ENCODE measurements around the gene RRAD. TPM values are rescaled to one million over a fixed set of nuclear protein-coding genes. Genes with fewer than 3 reads are reported as not detected.

The RRAD gene
- total RNA-seq, 1 experiment from 2014 or later = 4.3 TPM

- no peak overlapping the region for H3K27ac ChIP-seq (ENCODE audit: low read length)
- ChIA-PET CTCF (interaction anchor here (0.7 kb wide), 1 partner anchor 21 kb away, joined by 4 read pairs; no protein-coding TSS in a partner anchor), POLR2A (no interaction called here)
- BruUV-seq (replicated peaks) = no TSS peak
- ATAC-seq (no peak), DNase-seq (ENCODE audit: low read depth, low spot score) (no peak)
- H3K4me3 ChIP-seq (ENCODE audit: low read depth in 2 of 2, low read length in 2 of 2) = no peak overlapping the region
- H3K9me3 ChIP-seq (ENCODE audit: control insufficient read depth, insufficient read depth, low read depth, low read length) = no peaks in the 10 kb centered on the region
- in situ Hi-C loops (cut with HindIII; ENCODE audit: low pct_unique_long_range_greater_than_20kb, low sequenced_read_pairs) (no loop called here), intact Hi-C loops (cut with micrococcal nuclease; ENCODE audit: unreplicated experiment) (no loop called here)
- no peaks in the 10 kb centered on the region for H3K27me3 ChIP-seq (ENCODE audit: control insufficient read depth, insufficient read depth, low read length)
- peaks cover 2% of the 10 kb centered on the region for H3K4me1 ChIP-seq (ENCODE audit: control insufficient read depth, insufficient read depth, low read length)
- H3K36me3 ChIP-seq (ENCODE audit: control insufficient read depth, insufficient read depth, low read length) = no peaks in the 10 kb centered on the region
- no peak for TF ChIP-seq REST (IDR thresholded peaks at IDR 0.05; ENCODE audit: insufficient read depth in 1 of 2, low read depth in 2 of 2, low read length in 1 of 2)
- no peak for TF ChIP-seq TCF7L2 (IDR thresholded peaks at IDR 0.05; ENCODE audit: low read depth, low read length)
- no peak for TF ChIP-seq POLR2AphosphoS5 (IDR thresholded peaks at IDR 0.05; ENCODE audit: low read depth, low read length)
- TF ChIP-seq SIN3A (IDR thresholded peaks at IDR 0.05; ENCODE audit: borderline replicate concordance, insufficient read depth, low read depth, low read length) = no peak
- no peak for TF ChIP-seq CTCF (IDR thresholded peaks at IDR 0.05)
Measured at GRCh38 chr16:66904846-66905632, 20.3 kb downstream of the RRAD start.

- POLR2A ChIA-PET = no interaction called here
- no peak for TF ChIP-seq SIN3A (IDR thresholded peaks at IDR 0.05; ENCODE audit: borderline replicate concordance, insufficient read depth, low read depth, low read length)
- TF ChIP-seq TCF7L2 (IDR thresholded peaks at IDR 0.05; ENCODE audit: low read depth, low read length) = no peak
- no peak for TF ChIP-seq CTCF (IDR thresholded peaks at IDR 0.05)
- TF ChIP-seq POLR2AphosphoS5 (IDR thresholded peaks at IDR 0.05; ENCODE audit: low read depth, low read length) = no peak
- no peak for TF ChIP-seq REST (IDR thresholded peaks at IDR 0.05; ENCODE audit: insufficient read depth in 1 of 2, low read depth in 2 of 2, low read length in 1 of 2)
Measured at GRCh38 chr16:66904428-66904845, 20.9 kb downstream of the RRAD start.

More at GRCh38 chr16:66904428-66904845, 20.9 kb downstream of the RRAD start:
- Histone ChIP-seq H3K36me3 (ENCODE audit: control insufficient read depth, insufficient read depth, low read length) (no peaks in the 10 kb centered on the region), H3K4me3 (ENCODE audit: low read depth in 2 of 2, low read length in 2 of 2) (no peak overlapping the region), H3K27ac (ENCODE audit: low read length) (no peak overlapping the region), H3K27me3 (ENCODE audit: control insufficient read depth, insufficient read depth, low read length) (no peaks in the 10 kb centered on the region), H3K4me1 (ENCODE audit: control insufficient read depth, insufficient read depth, low read length) (peaks cover 8% of the 10 kb centered on the region), H3K9me3 (ENCODE audit: control insufficient read depth, insufficient read depth, low read depth, low read length) (no peaks in the 10 kb centered on the region)
- no peak for DNase-seq (ENCODE audit: low read depth, low spot score)
- in situ Hi-C loops (cut with HindIII; ENCODE audit: low pct_unique_long_range_greater_than_20kb, low sequenced_read_pairs) = no loop called here
- CTCF ChIA-PET = interaction anchor here (0.6 to 0.7 kb wide), 2 partner anchors 22 to 36 kb away, joined by 3 to 4 read pairs; no protein-coding TSS in a partner anchor
- no TSS peak for BruUV-seq (replicated peaks)
- intact Hi-C loops (cut with micrococcal nuclease; ENCODE audit: unreplicated experiment) = no loop called here
- ATAC-seq = no peak

All from Panc1 (cell line).